ENCODE data around the gene FAM124A. TPM values are rescaled to one million over a fixed set of nuclear protein-coding genes. Genes with fewer than 3 reads are reported as not detected.
A peak's percentile ranks its signal among the peaks of the same experiment; 100 is the strongest.

Gene FAM124A
- total and polyA plus RNA-seq, 2 experiments from 2014 or later, result not detected

- Histone ChIP-seq H3F3A (ENCODE audit: insufficient read depth) (no peaks in the 10 kb centered on the region), H3K9me3 (ENCODE audit: low read depth) (no peaks in the 10 kb centered on the region), H3K4me2 (ENCODE audit: unreplicated experiment) (no peak overlapping the region), H3K36me3 (ENCODE audit: low read depth) (no peaks in the 10 kb centered on the region), H3K9me2 (ENCODE audit: insufficient read depth) (no peaks in the 10 kb centered on the region), H3K79me2 (ENCODE audit: insufficient read depth) (no peaks in the 10 kb centered on the region), H4K20me1 (ENCODE audit: insufficient read depth) (no peaks in the 10 kb centered on the region), H3K4me3 (no peak overlapping the region), H3K27me3 (replicated peaks; ENCODE audit: insufficient read depth) (peaks cover 36% of the 10 kb centered on the region), H3K9ac (no peak overlapping the region), H3K27ac (no peak overlapping the region), H2AFZ (no peak overlapping the region), H3K4me1 (ENCODE audit: insufficient read depth) (no peaks in the 10 kb centered on the region)
- DNase-seq, result no peak
- no peak for TF ChIP-seq EZH2 (IDR thresholded peaks at IDR 0.05; ENCODE audit: insufficient read depth, poor library complexity, severe bottlenecking)
- TF ChIP-seq EZH2phosphoT487 (IDR thresholded peaks at IDR 0.05; ENCODE audit: insufficient read depth, low read depth), result no peak
- WGBS, 2 experiments (ENCODE audit: low coverage in 1 of 2, low lambda C conversion rate in 2 of 2, missing lambda C conversion rate in 2 of 2), result 54 to 58% methylated on average over 17 of the region's 17 CpGs
- in situ Hi-C loops (cut with MboI), result no loop called here
Observed at GRCh38 chr13:51246418-51247277, 24.4 kb downstream of the FAM124A start.

GRCh38 chr13:51249255-51249654 lies 27.1 kb downstream of the FAM124A start:
- Histone ChIP-seq H3K4me3 (no peak overlapping the region), H4K20me1 (ENCODE audit: insufficient read depth) (no peaks in the 10 kb centered on the region), H3K27me3 (replicated peaks; ENCODE audit: insufficient read depth) (peaks cover 42% of the 10 kb centered on the region), H3F3A (ENCODE audit: insufficient read depth) (no peaks in the 10 kb centered on the region), H3K79me2 (ENCODE audit: insufficient read depth) (no peaks in the 10 kb centered on the region), H3K9me3 (ENCODE audit: low read depth) (no peaks in the 10 kb centered on the region), H3K27ac (no peak overlapping the region), H3K9ac (no peak overlapping the region), H3K36me3 (ENCODE audit: low read depth) (no peaks in the 10 kb centered on the region), H3K4me2 (ENCODE audit: unreplicated experiment) (no peak overlapping the region), H2AFZ (no peak overlapping the region), H3K9me2 (ENCODE audit: insufficient read depth) (no peaks in the 10 kb centered on the region), H3K4me1 (ENCODE audit: insufficient read depth) (no peaks in the 10 kb centered on the region)
- no peak for DNase-seq
- 83 to 95% methylated on average over 1 of the region's 1 CpG for WGBS, 2 experiments (ENCODE audit: low coverage in 1 of 2, low lambda C conversion rate in 2 of 2, missing lambda C conversion rate in 2 of 2)
- TF ChIP-seq EZH2phosphoT487 (IDR thresholded peaks at IDR 0.05; ENCODE audit: insufficient read depth, low read depth), result no peak
- no peak for TF ChIP-seq EZH2 (IDR thresholded peaks at IDR 0.05; ENCODE audit: insufficient read depth, poor library complexity, severe bottlenecking)
- in situ Hi-C loops (cut with MboI), result no loop called here

- Histone ChIP-seq H2AFZ (no peak overlapping the region), H3K36me3 (ENCODE audit: low read depth) (no peaks in the 10 kb centered on the region), H3K4me2 (ENCODE audit: unreplicated experiment) (no peak overlapping the region), H3K9me2 (ENCODE audit: insufficient read depth) (no peaks in the 10 kb centered on the region), H4K20me1 (ENCODE audit: insufficient read depth) (no peaks in the 10 kb centered on the region), H3F3A (ENCODE audit: insufficient read depth) (no peaks in the 10 kb centered on the region), H3K9ac (no peak overlapping the region), H3K27me3 (replicated peaks; ENCODE audit: insufficient read depth) (peaks cover 45% of the 10 kb centered on the region), H3K79me2 (ENCODE audit: insufficient read depth) (no peaks in the 10 kb centered on the region), H3K4me1 (ENCODE audit: insufficient read depth) (no peaks in the 10 kb centered on the region), H3K4me3 (no peak overlapping the region), H3K9me3 (ENCODE audit: low read depth) (no peaks in the 10 kb centered on the region), H3K27ac (no peak overlapping the region)
- 51 to 56% methylated on average over 4 of the region's 4 CpGs for WGBS, 2 experiments (ENCODE audit: low coverage in 1 of 2, low lambda C conversion rate in 2 of 2, missing lambda C conversion rate in 2 of 2)
- peak; percentile 21 for DNase-seq
- TF ChIP-seq EZH2 (IDR thresholded peaks at IDR 0.05; ENCODE audit: insufficient read depth, poor library complexity, severe bottlenecking), result no peak
- no peak for TF ChIP-seq EZH2phosphoT487 (IDR thresholded peaks at IDR 0.05; ENCODE audit: insufficient read depth, low read depth)
- in situ Hi-C loops (cut with MboI), result no loop called here
Observed at GRCh38 chr13:51249770-51250741, 27.9 kb downstream of the FAM124A start.

- H3K4me3 ChIP-seq, result no peak overlapping the region
- peaks cover 39% of the 10 kb centered on the region for H3K27me3 ChIP-seq (replicated peaks; ENCODE audit: insufficient read depth)
- no peak overlapping the region for H3K9ac ChIP-seq
- H3K36me3 ChIP-seq (ENCODE audit: low read depth), result no peaks in the 10 kb centered on the region
- no peaks in the 10 kb centered on the region for H3K79me2 ChIP-seq (ENCODE audit: insufficient read depth)
- H4K20me1 ChIP-seq (ENCODE audit: insufficient read depth), result no peaks in the 10 kb centered on the region
- no peak for TF ChIP-seq EZH2 (IDR thresholded peaks at IDR 0.05; ENCODE audit: insufficient read depth, poor library complexity, severe bottlenecking)
- no peak for TF ChIP-seq EZH2phosphoT487 (IDR thresholded peaks at IDR 0.05; ENCODE audit: insufficient read depth, low read depth)
- no peaks in the 10 kb centered on the region for H3K9me2 ChIP-seq (ENCODE audit: insufficient read depth)
- H3K27ac ChIP-seq, result no peak overlapping the region
- H3K9me3 ChIP-seq (ENCODE audit: low read depth), result no peaks in the 10 kb centered on the region
- no peak overlapping the region for H2AFZ ChIP-seq
- in situ Hi-C loops (cut with MboI), result no loop called here
- no peak for DNase-seq
- H3F3A ChIP-seq (ENCODE audit: insufficient read depth), result no peaks in the 10 kb centered on the region
- no peak overlapping the region for H3K4me2 ChIP-seq (ENCODE audit: unreplicated experiment)
- H3K4me1 ChIP-seq (ENCODE audit: insufficient read depth), result no peaks in the 10 kb centered on the region
- WGBS, 2 experiments (ENCODE audit: low coverage in 1 of 2, low lambda C conversion rate in 2 of 2, missing lambda C conversion rate in 2 of 2), result 90 to 91% methylated on average over 31 of the region's 31 CpGs
Observed at GRCh38 chr13:51251480-51251879, 29.3 kb downstream of the FAM124A start.
